Endothelial cell of umbilical vein (primary cell): Measurements from ENCODE around the gene CACHD1. TPM values are rescaled to one million over a fixed set of nuclear protein-coding genes. Genes with fewer than 3 reads are reported as not detected.

Experiments used
- BruUV-seq: library from RNA; stranded (reverse); fragments of 400-500 nt; replicated peaks from 2 replicates; lab custom pipeline; 2021; lab: Mats Ljungman, UMichigan
- CTCF ChIA-PET: fragments of 300-600, 350-600 bp; sonication (Branson Sonifier 250); formaldehyde crosslinking; loops from one replicate; lab custom pipeline; 2021; ENCODE audit warnings: antibody characterized with exemption, inconsistent platforms; lab: Charles Lee
- POLR2A ChIA-PET: fragments of 300-600, 350-600 bp; sonication (Branson Sonifier 250); formaldehyde crosslinking; loops from one replicate; lab custom pipeline; 2021; ENCODE audit warnings: antibody characterized with exemption, inconsistent platforms; lab: Charles Lee
- DNase-seq: peaks from one replicate; pipeline ENCODE4 v3.0.0-alpha.2; 2011; ENCODE audit warnings: low read depth, low spot score
- FAIRE-seq: peaks from 2 replicates; lab custom pipeline; 2011; peaks lifted over from hg19 to GRCh38; lab: Jason Lieb, UNC
- H2AFZ ChIP-seq: 2 replicates; pipeline ENCODE4 v1.6.0; 2012; ENCODE audit warnings: low read depth, low read length, control low read depth, inconsistent platforms
- H3K27ac ChIP-seq: 2 replicates; pipeline ENCODE4 v1.5.1; 2011; ENCODE audit warnings: low read depth, mild to moderate bottlenecking, control low read depth, low read length, moderate library complexity; ENCODE audit not compliant: insufficient read depth
- H3K27me3 ChIP-seq, 2 experiments: 2 replicates each; pipeline versions ENCODE4 v1.6.0 to v1.6.1; 2011; ENCODE audit warnings: low read length in 2 of 2, mixed read lengths in 1 of 2; ENCODE audit not compliant: control insufficient read depth in 2 of 2, insufficient read depth in 2 of 2
- H3K36me3 ChIP-seq, 2 experiments: 2 replicates in 1 of 2; 3 replicates in 1 of 2; pipeline ENCODE4 v1.5.1; 2011; ENCODE audit warnings: low read length in 2 of 2, mild to moderate bottlenecking in 1 of 2, moderate library complexity in 1 of 2; ENCODE audit not compliant: control insufficient read depth in 2 of 2, insufficient read depth in 2 of 2; ENCODE audit errors: extremely low read depth in 1 of 2
- H3K4me1 ChIP-seq: 3 replicates; pipeline ENCODE4 v1.5.1; 2011; ENCODE audit warnings: mild to moderate bottlenecking, low read length; ENCODE audit not compliant: control insufficient read depth, insufficient read depth; ENCODE audit errors: extremely low read depth
- H3K4me2 ChIP-seq: 2 replicates; pipeline ENCODE4 v1.6.1; 2011; ENCODE audit warnings: low read length, control low read depth, mixed read lengths; ENCODE audit not compliant: insufficient read depth
- H3K4me3 ChIP-seq, 3 experiments: fragments of 200-600 bp in 1 of 3; sonication (generic), shearing (Covaris generic) in 1 of 3; replicated peaks in 1 of 3; 2 replicates each; pipeline ENCODE4 v1.5.1; 2011 to 2016; ENCODE audit warnings: control low read depth in 3 of 3, low read length in 3 of 3, mild to moderate bottlenecking in 2 of 3, inconsistent platforms in 1 of 3, low read depth in 1 of 3, moderate library complexity in 1 of 3; ENCODE audit not compliant: insufficient read depth in 1 of 3
- H3K79me2 ChIP-seq: 2 replicates; pipeline ENCODE4 v1.6.0; 2012; ENCODE audit warnings: low read length, inconsistent platforms; ENCODE audit not compliant: control insufficient read depth, insufficient read depth
- H3K9ac ChIP-seq: replicated peaks from 2 replicates; pipeline ENCODE3; 2011; ENCODE audit warnings: low read length, control low read depth; ENCODE audit not compliant: insufficient read depth; ENCODE audit errors: extremely low read depth
- H3K9me1 ChIP-seq: replicated peaks from 3 replicates; pipeline ENCODE4 v1.6.0; 2011; ENCODE audit warnings: mild to moderate bottlenecking, low read length; ENCODE audit not compliant: control insufficient read depth, insufficient read depth; ENCODE audit errors: extremely low read depth
- H3K9me3 ChIP-seq: replicated peaks from 2 replicates; pipeline ENCODE4 v1.5.1; 2012; ENCODE audit warnings: low read length, inconsistent platforms; ENCODE audit not compliant: control insufficient read depth, insufficient read depth
- H4K20me1 ChIP-seq: replicated peaks from 2 replicates; pipeline ENCODE3; 2011; ENCODE audit warnings: mild to moderate bottlenecking, low read length; ENCODE audit not compliant: control insufficient read depth, insufficient read depth; ENCODE audit errors: extremely low read depth
- CTCF ChIP-seq, 2 donors: IDR thresholded peaks; 1 replicate in 1 of 2; 2 replicates in 1 of 2; pipeline ENCODE4 v1.5.1; 2011; ENCODE audit warnings: low read length in 2 of 2, mild to moderate bottlenecking in 2 of 2, moderate library complexity in 2 of 2, control low read depth in 1 of 2, inconsistent platforms in 1 of 2, low read depth in 1 of 2; ENCODE audit not compliant: insufficient read depth in 1 of 2; ENCODE audit errors: extremely low read depth in 1 of 2
- EZH2 ChIP-seq: IDR thresholded peaks from 2 replicates; pipeline ENCODE4 v1.6.1; 2012; ENCODE audit warnings: borderline replicate concordance, low read depth, mild to moderate bottlenecking, moderate library complexity, low read length, inconsistent platforms; ENCODE audit not compliant: severe bottlenecking
- FOS ChIP-seq: IDR thresholded peaks from 2 replicates; pipeline ENCODE4 v1.6.1; 2011; ENCODE audit warnings: mild to moderate bottlenecking, low read length, moderate library complexity, borderline replicate concordance; ENCODE audit not compliant: insufficient read depth
- GATA2 ChIP-seq: IDR thresholded peaks from 2 replicates; pipeline ENCODE4 v1.7.0; 2011; ENCODE audit warnings: low read depth, mild to moderate bottlenecking, moderate library complexity, mixed read lengths, low read length; ENCODE audit not compliant: insufficient read length, insufficient read depth
- JUN ChIP-seq: IDR thresholded peaks from 2 replicates; pipeline ENCODE4 v1.6.1; 2011; ENCODE audit warnings: borderline replicate concordance, low read depth; ENCODE audit not compliant: insufficient read length, insufficient read depth
- MAX ChIP-seq: IDR thresholded peaks from 2 replicates; pipeline ENCODE4 v1.6.1; 2011; ENCODE audit not compliant: insufficient read depth, insufficient read length
- MYC ChIP-seq: IDR thresholded peaks from one replicate; pipeline ENCODE4 v1.6.1; 2011; ENCODE audit warnings: mild to moderate bottlenecking, low read depth, low read length
- POLR2A ChIP-seq: IDR thresholded peaks from 2 replicates; pipeline ENCODE4 v1.6.1; 2012; ENCODE audit warnings: low read depth, mild to moderate bottlenecking, control low read depth, low read length
- POLR2AphosphoS5 ChIP-seq: IDR thresholded peaks from 2 replicates; pipeline ENCODE4 v1.6.1; 2012; ENCODE audit warnings: low read depth, mild to moderate bottlenecking, control low read depth, low read length, moderate library complexity; ENCODE audit not compliant: insufficient read depth
- dilution Hi-C: fragments of 300-500 bp; cut with MboI; formaldehyde crosslinking; loops from one replicate; pipeline ENCODE4 v1.15.0; 2019; ENCODE audit warnings: low sequenced_read_pairs; ENCODE audit not compliant: extremely low pct_ligation_motif_present
- intact Hi-C: fragments of 100-400 bp; cut with micrococcal nuclease; formaldehyde crosslinking; loops from one replicate; pipeline ENCODE4 v1.10.0; 2022
- polyA plus RNA-seq, 4 experiments: library from polyadenylated mRNA; depleted of rRNA in 3 of 4; stranded (reverse) in 3 of 4; unstranded in 1 of 4; fragments of >200 nt; gene quantifications; 2 replicates each; pipeline versions ENCODE4 v1.2.1 to v1.2.3, GENCODE V29; 2011 to 2012; ENCODE audit warnings: missing spikeins in 1 of 4
- total RNA-seq: library from RNA; stranded (reverse); gene quantifications from 2 replicates; pipeline ENCODE4 v1.2.3, GENCODE V29; 2021

The CACHD1 gene
- total and polyA plus RNA-seq, 2 donors (not counting 3 experiments of a cell fraction or from before 2014, with no cell fraction given): 3.6 to 9.3 TPM

GRCh38 chr1:64696879-64697278, 226.9 kb downstream of the CACHD1 start:
- CTCF ChIA-PET: no interaction called here
- BruUV-seq: no TSS peak

More at GRCh38 chr1:64696879-64697278, 226.9 kb downstream of the CACHD1 start:
- Histone ChIP-seq H2AFZ (no peak overlapping the region), H3K36me3 (no peaks in the 10 kb centered on the region), H3K9ac (no peak overlapping the region), H3K4me2 (no peak overlapping the region), H3K27ac (no peak overlapping the region), H3K4me1 (peaks cover under 1% of the 10 kb centered on the region), H3K27me3 (no peaks in the 10 kb centered on the region), H3K4me3 (no peak overlapping the region), H3K79me2 (no peaks in the 10 kb centered on the region), H3K9me1 (no peaks in the 10 kb centered on the region), H4K20me1 (no peaks in the 10 kb centered on the region), H3K9me3 (no peaks in the 10 kb centered on the region)
- FAIRE-seq (no peak), DNase-seq (no peak)
- intact Hi-C loops (no loop called here), dilution Hi-C loops (no loop called here)
- TF ChIP-seq POLR2AphosphoS5: no peak
- TF ChIP-seq CTCF (IDR thresholded peaks at IDR 0.05; ENCODE audit: extremely low read depth in 1 of 2, insufficient read depth in 1 of 2, low read depth in 1 of 2, low read length in 2 of 2): no peak
- TF ChIP-seq POLR2A: no peak
- TF ChIP-seq EZH2: no peak
- no peak for TF ChIP-seq JUN
- no peak for TF ChIP-seq GATA2
- no peak for TF ChIP-seq MYC
- no peak for TF ChIP-seq MAX
- no peak for TF ChIP-seq FOS
- POLR2A ChIA-PET: no interaction called here
